A673 (cell line): ENCODE results near the gene PRDM16.

Source experiments
- CTCF ChIP-seq: fragments of 300-800, 200-600 bp; sonication (generic); conservative IDR thresholded peaks from 2 replicates; pipeline ENCODE4 v1.5.1; 2017; ENCODE audit warnings: low read depth, mild to moderate bottlenecking, antibody characterized with exemption, low read length, moderate library complexity, mixed read lengths
- EZH2 ChIP-seq: fragments of 200-600 bp; sonication (generic); IDR thresholded peaks from 2 replicates; pipeline ENCODE4 v1.6.1; 2017; ENCODE audit warnings: borderline replicate concordance, low read depth, mild to moderate bottlenecking, mixed read lengths, antibody characterized with exemption, low read length; ENCODE audit not compliant: poor library complexity, severe bottlenecking

DNA sequence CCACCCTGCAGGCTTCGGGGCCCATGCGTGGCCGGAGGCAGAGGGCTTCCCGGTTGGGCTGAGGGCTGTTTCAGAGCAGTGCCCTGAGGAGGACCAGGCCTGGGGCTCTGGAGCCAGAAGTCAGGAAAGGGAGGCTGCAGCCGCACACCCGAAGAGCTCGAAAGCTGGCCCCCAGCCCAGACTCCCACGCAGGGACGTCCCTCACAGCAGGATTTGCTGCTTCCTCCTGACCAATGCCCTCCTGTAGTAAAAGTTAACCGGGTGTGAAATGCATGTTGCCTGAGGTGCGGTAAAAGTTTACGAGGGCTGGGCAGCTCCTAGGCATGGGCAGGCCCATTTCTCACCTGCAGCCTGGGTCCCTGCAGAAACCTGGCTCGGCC, 283.9 kb downstream of the PRDM16 start:
- TF ChIP-seq CTCF (no peak), EZH2 (no peak)
